ENCODE data around the gene CNPY4. TPM values are rescaled to one million over a fixed set of nuclear protein-coding genes. Genes with fewer than 3 reads are reported as not detected.

The CNPY4 gene
- total RNA-seq, 1 donor from 2014 or later, result 23.4 TPM

GRCh38 chr7:100091411-100092181, 27.8 kb upstream of the CNPY4 start:
- no peak for DNase-seq

DNA sequence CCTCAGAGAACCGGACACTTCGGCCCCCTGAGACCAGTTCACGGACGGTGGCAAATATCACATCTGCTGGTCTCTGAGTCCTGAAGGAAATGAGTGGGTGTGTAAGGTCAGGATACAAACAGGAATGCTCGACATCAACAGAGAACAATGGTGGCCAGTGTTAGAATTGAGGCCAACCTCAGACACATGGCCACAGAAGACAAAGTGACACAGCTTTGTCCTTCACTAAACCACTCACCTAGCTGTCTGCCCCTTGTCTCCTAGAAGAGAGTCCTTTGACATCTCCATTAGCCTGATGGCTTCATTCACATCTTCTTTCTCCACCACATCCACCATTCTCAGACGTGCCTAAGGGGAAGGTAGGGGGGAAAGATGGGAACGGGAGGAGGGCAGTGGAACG, 26.4 kb upstream of the CNPY4 start:
- no peak for DNase-seq

GRCh38 chr7:100093498-100093897, 25.9 kb upstream of the CNPY4 start:
- DNase-seq, result no peak

- DNase-seq, result no peak
Measured at GRCh38 chr7:100093925-100094486, 25.4 kb upstream of the CNPY4 start.

GRCh38 chr7:100095289-100095688, 24.1 kb upstream of the CNPY4 start:
- no peak for DNase-seq

GRCh38 chr7:100095704-100096103, 23.7 kb upstream of the CNPY4 start:
- DNase-seq, result no peak

DNA sequence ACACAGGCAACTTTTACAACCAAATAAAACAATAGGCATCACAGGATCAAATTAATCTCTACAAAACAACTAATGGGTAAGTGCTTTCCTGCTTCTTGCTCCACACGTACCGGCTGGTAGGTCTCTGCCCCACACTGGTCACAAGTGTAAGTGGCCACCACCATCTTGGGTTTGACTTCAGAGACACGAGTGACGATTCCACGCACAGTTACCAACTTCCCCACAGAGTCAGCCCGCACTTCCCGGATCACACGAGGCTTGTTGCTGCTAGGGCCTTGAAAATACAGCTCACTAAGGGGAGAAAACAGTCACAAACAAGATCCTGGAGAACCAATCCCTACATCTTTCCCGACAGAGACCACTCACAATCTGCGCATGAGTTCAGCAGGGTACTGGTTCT, 20.5 kb upstream of the CNPY4 start:
- no peak for DNase-seq

GRCh38 chr7:100099452-100099851, 20.0 kb upstream of the CNPY4 start:
- DNase-seq, result no peak

- peak; percentile 93 for DNase-seq
Measured at GRCh38 chr7:100100420-100101015, 18.9 kb upstream of the CNPY4 start.

GRCh38 chr7:100101016-100101862, 18.2 kb upstream of the CNPY4 start, which contains the start of the genes AP4M1 and MCM7:
TSS of gene AP4M1 (plus strand) at chr7:100101643. CDS start at chr7:100101715, 72 bp downstream.
TSS of gene MCM7 (minus strand) at chr7:100101397. CDS start at chr7:100101294, 103 bp downstream.
- DNase-seq, result peak; percentile 97

GRCh38 chr7:100102950-100103840, 16.2 kb upstream of the CNPY4 start:
- DNase-seq, result no peak

DNA sequence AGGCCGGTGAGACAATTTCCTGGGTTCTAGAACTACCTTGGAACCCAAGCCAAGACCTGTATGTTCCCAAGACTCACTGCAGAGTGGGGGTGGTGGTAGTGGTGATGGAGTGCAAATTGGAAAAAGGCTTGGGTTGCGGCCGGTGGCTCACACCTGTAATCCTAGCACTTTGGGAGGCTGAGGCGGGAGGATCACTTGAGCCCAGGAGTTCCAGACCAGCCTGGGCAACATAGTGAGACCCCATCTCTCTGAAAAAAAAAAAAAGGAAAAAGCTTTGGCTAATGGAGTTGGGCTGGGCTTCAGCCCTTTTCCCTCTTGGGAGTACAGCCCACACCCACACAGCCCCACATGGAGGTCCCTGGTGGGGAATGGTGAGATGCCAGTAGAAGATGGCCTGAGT, 13.9 kb upstream of the CNPY4 start:
- no peak for DNase-seq

DNA sequence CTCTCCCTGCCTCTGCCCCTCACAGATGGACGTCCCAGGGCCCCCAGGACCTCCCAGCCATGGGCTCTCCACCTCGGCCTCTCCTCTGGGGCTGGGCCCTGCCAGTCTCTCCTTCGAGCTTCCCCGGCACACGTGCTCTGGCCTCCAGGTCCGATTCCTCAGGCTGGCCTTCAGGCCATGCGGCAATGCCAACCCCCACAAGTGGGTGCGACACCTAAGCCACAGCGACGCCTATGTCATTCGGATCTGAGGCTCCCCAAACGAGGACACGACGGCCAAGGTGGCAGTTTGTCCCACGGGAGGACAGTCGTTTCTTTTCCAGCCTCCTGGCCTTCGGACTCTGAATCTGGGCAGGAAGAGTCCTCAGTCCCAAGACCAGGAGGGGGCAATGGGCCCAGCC, 12.8 kb upstream of the CNPY4 start:
- no peak for DNase-seq

DNA sequence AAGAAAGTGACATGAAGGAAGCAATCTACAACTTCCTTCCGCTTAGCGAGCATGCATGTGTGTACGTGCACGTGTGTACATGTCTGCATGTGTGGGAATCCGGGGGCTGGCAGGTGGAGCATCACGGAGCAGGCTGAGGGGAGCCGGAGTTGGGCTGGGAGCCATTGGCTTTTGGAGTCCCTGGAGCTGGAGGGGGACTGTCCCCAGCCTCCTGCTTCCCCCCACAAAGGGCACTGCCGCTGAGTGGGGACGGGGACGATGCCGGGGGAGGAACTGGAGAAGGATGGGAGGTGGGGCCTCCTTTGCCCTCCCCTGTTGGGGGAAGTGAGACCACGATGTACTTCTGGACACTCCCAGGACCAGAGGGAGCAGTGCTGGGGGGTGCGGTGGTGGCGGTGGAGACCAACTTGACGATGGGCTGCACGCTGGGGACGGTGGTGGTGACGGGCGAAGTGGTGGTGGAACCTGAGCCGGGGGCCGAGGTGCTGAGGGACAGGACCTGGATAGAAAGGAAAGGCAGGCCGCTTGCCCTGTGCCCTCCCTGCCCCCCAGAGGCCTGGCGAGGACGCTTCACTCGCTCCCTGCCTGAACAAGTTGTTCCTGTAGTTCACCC, 12.2 kb upstream of the CNPY4 start:
- no peak for DNase-seq

GRCh38 chr7:100107890-100108289, 11.5 kb upstream of the CNPY4 start:
- DNase-seq, result no peak

DNA sequence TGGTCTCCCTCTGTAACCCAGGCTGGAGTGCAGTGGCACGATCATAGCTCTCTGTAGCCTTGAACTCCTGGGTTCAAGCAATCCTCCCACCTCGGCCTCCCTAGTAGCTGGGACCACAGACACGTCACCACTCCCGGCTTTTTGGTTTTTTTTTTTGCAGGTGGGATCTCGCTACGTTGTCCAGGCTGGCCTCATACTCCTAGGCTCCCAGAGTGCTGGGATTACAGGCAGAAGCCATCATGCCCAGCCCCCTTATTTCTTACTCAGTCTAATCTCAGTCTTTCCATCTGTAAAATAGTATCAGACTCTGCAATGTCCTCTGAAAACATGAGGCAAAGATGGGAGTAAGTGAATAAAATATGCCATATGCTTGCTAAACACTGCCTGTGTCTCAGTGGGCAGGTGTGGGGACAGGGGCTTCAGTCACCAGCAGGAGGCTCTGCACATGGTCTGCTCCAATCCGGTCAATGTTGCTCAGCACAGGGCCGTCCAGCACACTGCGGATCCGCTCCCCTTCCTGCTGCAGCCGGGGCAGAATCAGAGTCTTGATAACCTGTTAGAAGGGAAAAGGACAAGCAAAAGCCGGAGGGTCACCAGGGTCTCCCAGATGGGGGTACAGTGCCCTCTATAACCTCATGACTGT, 9.8 kb upstream of the CNPY4 start:
- DNase-seq, result no peak

DNA sequence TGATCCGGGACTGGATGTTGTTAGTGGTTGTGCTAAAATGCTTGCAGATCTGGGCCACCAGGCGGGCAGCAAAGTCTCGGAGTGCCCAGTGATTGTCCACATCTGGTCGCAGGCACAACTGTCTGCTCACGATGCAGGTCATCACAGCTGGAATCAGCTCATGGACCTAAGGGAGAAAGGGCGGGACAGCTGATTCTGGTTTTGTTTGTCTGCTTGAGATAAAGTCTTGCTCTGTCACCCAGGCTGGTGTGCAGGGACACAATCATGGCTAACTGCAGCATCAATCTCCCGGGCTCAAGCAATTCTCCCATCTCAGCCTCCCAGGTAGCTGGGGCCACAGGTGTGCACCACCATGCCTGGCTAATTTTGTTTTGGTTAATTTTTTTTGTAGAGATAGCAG, 8.3 kb upstream of the CNPY4 start:
- DNase-seq, result no peak

DNA sequence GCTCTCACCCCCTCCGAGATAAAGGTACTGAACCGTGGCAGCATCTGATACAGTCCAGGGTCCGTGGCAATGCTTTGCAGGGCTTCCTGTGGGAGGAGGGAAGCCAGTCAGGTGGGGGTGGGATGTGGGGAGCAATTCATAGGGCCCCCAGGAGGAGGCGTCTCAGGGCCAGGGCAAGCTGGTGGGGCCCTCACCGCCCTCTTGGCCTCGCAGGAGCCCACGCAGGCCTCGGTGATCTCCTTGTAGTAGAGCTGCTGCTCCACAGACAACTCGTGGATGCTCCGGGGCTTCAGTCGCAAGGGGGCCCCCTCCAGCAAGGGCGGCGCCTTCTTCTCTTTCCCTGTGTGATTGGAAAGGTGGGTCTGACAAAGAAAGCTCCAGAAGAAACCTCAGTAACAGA, 7.5 kb upstream of the CNPY4 start:
- DNase-seq, result no peak

DNA sequence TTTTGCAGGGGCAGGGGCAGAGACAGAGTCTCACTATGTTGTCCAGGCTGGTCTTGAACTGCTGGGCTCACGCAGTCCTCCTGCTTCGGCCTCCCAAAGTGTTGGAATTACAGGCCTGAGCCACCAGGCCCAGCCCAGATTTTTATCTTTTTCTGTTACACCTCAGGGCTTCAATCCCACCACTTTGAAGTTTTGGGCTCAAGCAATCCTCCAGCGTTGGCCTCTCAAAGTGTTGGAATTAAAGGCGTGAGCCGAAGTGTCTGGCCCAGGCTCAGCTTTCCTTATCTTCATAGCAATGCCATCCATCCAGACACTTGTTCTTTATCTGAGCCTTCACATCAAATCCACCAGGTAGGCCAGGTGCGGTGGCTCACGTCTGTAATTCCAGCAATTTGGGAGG, 4.4 kb upstream of the CNPY4 start:
- no peak for DNase-seq

DNA sequence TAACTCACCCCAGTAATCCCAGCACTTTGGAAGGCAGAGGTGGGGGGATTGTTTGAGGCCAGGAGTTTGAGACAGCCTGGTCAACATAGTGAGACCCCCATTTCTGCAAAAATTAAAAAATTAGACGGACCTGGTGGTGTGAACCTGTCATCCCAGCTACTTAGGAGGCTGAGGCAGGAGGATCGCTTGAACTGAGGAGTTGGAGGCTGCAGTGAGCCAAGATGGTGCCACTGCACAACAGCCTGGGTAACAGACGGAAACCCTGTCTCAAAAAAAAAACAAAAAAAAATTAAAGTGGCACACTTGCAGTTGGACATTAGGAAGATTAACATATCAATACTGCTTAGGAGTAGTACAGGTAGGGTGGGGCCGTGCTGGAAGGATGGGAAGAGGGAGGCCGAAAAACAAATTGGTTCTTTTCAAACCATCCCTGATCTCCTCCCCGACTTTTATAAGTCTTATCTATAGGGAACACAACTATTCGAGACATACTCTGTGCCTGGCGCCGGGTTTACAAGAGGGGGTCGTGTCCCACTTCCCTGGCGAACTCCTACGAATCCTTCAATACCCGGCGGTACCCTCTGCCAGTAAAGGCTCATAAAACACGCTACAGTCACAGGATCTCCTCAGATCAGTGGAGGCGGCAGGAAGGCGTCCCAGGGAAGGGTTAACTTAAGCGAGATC, 904 bp upstream of the CNPY4 start:
- no peak for DNase-seq

Measured in skin of body (tissue), 2 donors.